ENCODE results near the gene COL27A1.

DNA sequence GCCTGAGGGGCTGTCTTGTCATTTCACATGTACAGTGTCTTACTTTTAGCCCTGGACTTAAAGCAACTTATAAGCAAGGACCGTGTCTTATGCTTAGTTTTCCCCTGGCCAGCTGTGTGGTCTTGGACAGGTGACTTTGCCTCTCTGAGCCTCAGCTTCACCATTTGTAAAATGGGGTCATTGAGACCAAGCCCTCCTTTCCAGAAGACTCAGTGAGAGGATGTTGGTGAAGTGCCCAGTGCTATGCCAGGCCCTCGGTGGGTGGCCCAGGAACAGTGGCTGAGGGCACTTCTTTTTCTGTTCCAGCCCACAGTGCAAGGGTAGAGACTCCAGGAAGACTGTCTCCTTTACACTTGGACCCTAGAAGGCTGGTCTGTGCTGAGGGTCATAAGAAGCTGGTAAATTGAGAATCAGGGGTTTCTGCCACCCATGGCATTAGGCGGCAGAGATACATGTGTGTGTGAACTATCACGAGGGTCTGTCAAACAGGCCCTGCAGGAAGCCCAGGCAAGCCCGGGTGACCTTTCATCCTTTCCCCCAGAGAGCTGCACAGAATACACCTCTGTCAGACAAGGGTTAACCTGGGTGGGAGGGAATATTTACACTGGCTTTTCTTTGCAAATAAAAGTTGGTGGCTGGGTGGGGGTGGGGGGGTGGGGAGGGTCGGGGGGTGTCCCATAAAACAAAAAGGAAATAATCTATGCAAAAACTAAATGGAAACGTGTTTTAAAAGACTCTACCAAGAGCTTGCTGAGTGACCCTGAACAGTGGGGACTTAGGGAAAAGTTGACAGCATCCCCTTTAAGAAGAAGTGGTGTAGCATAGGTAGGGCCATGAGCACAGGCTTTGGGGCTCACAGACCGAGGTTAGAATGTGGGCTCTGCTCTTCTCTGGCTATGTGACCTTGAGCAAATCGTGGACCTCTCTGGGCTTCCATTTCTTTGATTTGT lies 35.8 kb upstream of the COL27A1 start:
- TF ChIP-seq CTCF (IDR thresholded peaks at IDR 0.05) (no peak), POLR2AphosphoS5 (IDR thresholded peaks at IDR 0.05) (no peak), POLR2A (IDR thresholded peaks at IDR 0.05) (no peak), EP300 (IDR thresholded peaks at IDR 0.05) (no peak)
